DND-41 (cell line): ENCODE data around the gene INSM1.

Experiments
- ATAC-seq: fragments of 200-7000 bp; cut with Tn5 transposase; 3 replicates; pipeline ENCODE4 v1.9.1; 2021; ENCODE audit warnings: low read depth; ENCODE audit not compliant: insufficient read depth
- DNase-seq: peaks from one replicate; pipeline ENCODE4 v3.0.0-alpha.2; 2020
- H2AFZ ChIP-seq: 2 replicates; pipeline ENCODE4 v1.6.0; 2012; ENCODE audit warnings: low read depth, low read length
- H3K27ac ChIP-seq: 2 replicates; pipeline ENCODE4 v1.5.1; 2012; ENCODE audit warnings: low read length, inconsistent platforms
- H3K27me3 ChIP-seq: fragments of 200-600 bp; sonication (generic); 2 replicates; pipeline ENCODE4 v1.6.0; 2012; ENCODE audit warnings: low read length, mild to moderate bottlenecking, inconsistent platforms; ENCODE audit not compliant: insufficient read depth, poor library complexity
- H3K36me3 ChIP-seq: 2 replicates; pipeline ENCODE4 v1.5.1; 2012; ENCODE audit warnings: low read length, inconsistent platforms; ENCODE audit not compliant: insufficient read depth
- H3K4me1 ChIP-seq: 2 replicates; pipeline ENCODE4 v1.5.1; 2012; ENCODE audit warnings: mild to moderate bottlenecking, low read length; ENCODE audit not compliant: insufficient read depth
- H3K4me2 ChIP-seq: 2 replicates; pipeline ENCODE4 v1.6.0; 2012; ENCODE audit warnings: mild to moderate bottlenecking, moderate library complexity, low read length, inconsistent platforms; ENCODE audit not compliant: insufficient read depth
- H3K4me3 ChIP-seq, 2 experiments: fragments of 200-600 bp in 1 of 2; shearing (Covaris generic) in 1 of 2; 2 replicates each; pipeline ENCODE4 v1.5.1; 2012 to 2016; ENCODE audit warnings: inconsistent platforms in 2 of 2, low read length in 2 of 2, mild to moderate bottlenecking in 2 of 2, low read depth in 1 of 2, moderate library complexity in 1 of 2
- H3K79me2 ChIP-seq: 2 replicates; pipeline ENCODE4 v1.6.0; 2012; ENCODE audit warnings: low read length, inconsistent platforms; ENCODE audit not compliant: insufficient read depth
- H3K9ac ChIP-seq: 2 replicates; pipeline ENCODE4 v1.6.0; 2012; ENCODE audit warnings: low read depth, mild to moderate bottlenecking, inconsistent platforms, low read length, moderate library complexity
- H3K9me3 ChIP-seq: 2 replicates; pipeline ENCODE4 v1.5.1; 2012; ENCODE audit warnings: low read length, moderate library complexity, mild to moderate bottlenecking, inconsistent platforms; ENCODE audit not compliant: insufficient read depth, severe bottlenecking
- H4K20me1 ChIP-seq: 2 replicates; pipeline ENCODE4 v1.6.0; 2012; ENCODE audit warnings: low read length; ENCODE audit not compliant: insufficient read depth
- CTCF ChIP-seq: IDR thresholded peaks from 2 replicates; pipeline ENCODE4 v1.5.1; 2012; ENCODE audit warnings: borderline replicate concordance, low read length, moderate library complexity, mild to moderate bottlenecking; ENCODE audit not compliant: poor library complexity, severe bottlenecking; ENCODE audit errors: extremely low read depth
- EZH2 ChIP-seq: IDR thresholded peaks from 3 replicates; pipeline ENCODE4 v1.6.1; 2012; ENCODE audit warnings: borderline replicate concordance, low read depth, mild to moderate bottlenecking, moderate library complexity, low read length, inconsistent platforms; ENCODE audit not compliant: severe bottlenecking

The INSM1 gene

GRCh38 chr20:20362774-20363433, 5.0 kb upstream of the INSM1 start:
- DNase-seq (no peak), ATAC-seq (no peak)
- Histone ChIP-seq H3K9me3 (no peaks in the 10 kb centered on the region), H3K9ac (no peak overlapping the region), H3K4me3 (no peak overlapping the region), H2AFZ (no peak overlapping the region), H3K27me3 (peaks cover 22% of the 10 kb centered on the region), H3K4me2 (no peak overlapping the region), H4K20me1 (no peaks in the 10 kb centered on the region), H3K36me3 (no peaks in the 10 kb centered on the region), H3K4me1 (no peaks in the 10 kb centered on the region), H3K79me2 (no peaks in the 10 kb centered on the region), H3K27ac (no peak overlapping the region)
- TF ChIP-seq EZH2 (no peak), CTCF (no peak)

- no peak overlapping the region for H3K4me2 ChIP-seq
- no peak overlapping the region for H2AFZ ChIP-seq
- H3K79me2 ChIP-seq = no peaks in the 10 kb centered on the region
- TF ChIP-seq EZH2 = no peak
- no peak for TF ChIP-seq CTCF
- no peaks in the 10 kb centered on the region for H3K4me1 ChIP-seq
- H4K20me1 ChIP-seq = no peaks in the 10 kb centered on the region
- H3K9ac ChIP-seq = no peak overlapping the region
- no peak overlapping the region for H3K4me3 ChIP-seq
- no peaks in the 10 kb centered on the region for H3K9me3 ChIP-seq
- H3K36me3 ChIP-seq = no peaks in the 10 kb centered on the region
- H3K27ac ChIP-seq = no peak overlapping the region
- no peak for ATAC-seq
- H3K27me3 ChIP-seq = peaks cover 22% of the 10 kb centered on the region
- DNase-seq = no peak
Measured at GRCh38 chr20:20363434-20363798, 4.5 kb upstream of the INSM1 start.

GRCh38 chr20:20363799-20364592, 3.9 kb upstream of the INSM1 start:
- no peak overlapping the region for H2AFZ ChIP-seq
- peaks cover 22% of the 10 kb centered on the region for H3K27me3 ChIP-seq
- no peaks in the 10 kb centered on the region for H3K36me3 ChIP-seq
- no peaks in the 10 kb centered on the region for H3K79me2 ChIP-seq
- H3K4me2 ChIP-seq = no peak overlapping the region
- DNase-seq (no peak), ATAC-seq (no peak)
- no peak overlapping the region for H3K9ac ChIP-seq
- H3K4me1 ChIP-seq = no peaks in the 10 kb centered on the region
- H3K27ac ChIP-seq = no peak overlapping the region
- H3K4me3 ChIP-seq = no peak overlapping the region
- TF ChIP-seq EZH2 = no peak
- TF ChIP-seq CTCF = no peak
- peaks cover 3% of the 10 kb centered on the region for H3K9me3 ChIP-seq
- H4K20me1 ChIP-seq = no peaks in the 10 kb centered on the region
